Activated gamma-delta T cell treated with Interleukin-2 at 50 U/mL for 16 hours (primary cell): Measurements from ENCODE around the gene HSFX4.
"Not testable (repeated sequence)": the region's sequence is repeated elsewhere in the genome, so short reads cannot be mapped to it uniquely, and the experiment has no call there.

Source experiments
- DNase-seq: peaks from one replicate; pipeline ENCODE4 v3.0.0-alpha.2; 2020

Gene HSFX4

GRCh38 chrX:149929400-149929799, at the start of gene HSFX4:
Gene HSFX4 (plus strand): TSS chrX:149929573. CDS start chrX:149929645, 72 bp downstream.
- DNase-seq = not testable (repeated sequence)

GRCh38 chrX:149881081-149881711, 48.2 kb upstream of the HSFX4 start, which contains the start of gene MAGEA8:
Gene MAGEA8 (plus strand): TSS chrX:149881183. CDS start chrX:149884273, 3,090 bp downstream.
- DNase-seq = no peak

- not testable (repeated sequence) for DNase-seq
Measured at GRCh38 chrX:149890828-149891227, 38.5 kb upstream of the HSFX4 start.

- DNase-seq = no peak
Measured at GRCh38 chrX:149898554-149898953, 30.8 kb upstream of the HSFX4 start.

GRCh38 chrX:149903889-149904748, 25.3 kb upstream of the HSFX4 start:
- DNase-seq = no peak

GRCh38 chrX:149908308-149908707, 21.1 kb upstream of the HSFX4 start:
- no peak for DNase-seq

- DNase-seq = no peak
Measured at GRCh38 chrX:149908727-149909126, 20.6 kb upstream of the HSFX4 start.

GRCh38 chrX:149909324-149910177, 19.8 kb upstream of the HSFX4 start:
- DNase-seq = no peak

GRCh38 chrX:149910178-149910695, 19.1 kb upstream of the HSFX4 start:
- no peak for DNase-seq

GRCh38 chrX:149916745-149917392, 12.5 kb upstream of the HSFX4 start:
- no peak for DNase-seq

GRCh38 chrX:149923836-149924235, 5.5 kb upstream of the HSFX4 start:
- DNase-seq = not testable (repeated sequence)

GRCh38 chrX:149924434-149924833, 4.9 kb upstream of the HSFX4 start:
- DNase-seq = not testable (repeated sequence)

GRCh38 chrX:149927245-149927963, 2.0 kb upstream of the HSFX4 start:
- not testable (repeated sequence) for DNase-seq

GRCh38 chrX:149927964-149928258, 1.5 kb upstream of the HSFX4 start:
- not testable (repeated sequence) for DNase-seq

GRCh38 chrX:149928635-149929034, 738 bp upstream of the HSFX4 start:
- DNase-seq = not testable (repeated sequence)

GRCh38 chrX:149931355-149931754, 2.0 kb downstream of the HSFX4 start:
- not testable (repeated sequence) for DNase-seq

GRCh38 chrX:149932150-149932549, 2.8 kb downstream of the HSFX4 start:
- not testable (repeated sequence) for DNase-seq

GRCh38 chrX:149932970-149933369, 3.6 kb downstream of the HSFX4 start:
- not testable (repeated sequence) for DNase-seq

- not testable (repeated sequence) for DNase-seq
Measured at GRCh38 chrX:149933547-149933946, 4.2 kb downstream of the HSFX4 start.

GRCh38 chrX:149937328-149937727, 8.0 kb downstream of the HSFX4 start:
- not testable (repeated sequence) for DNase-seq

GRCh38 chrX:149937871-149938426, 8.6 kb downstream of the HSFX4 start:
- DNase-seq = peak; percentile 11
